ENCODE measurements around the gene AK1. TPM values are rescaled to one million over a fixed set of nuclear protein-coding genes. Genes with fewer than 3 reads are reported as not detected.

The AK1 gene
- total and polyA plus RNA-seq, 10 of the 15 experiments (the other 5 are each of a cell fraction or from before 2014, with no cell fraction given): 0.23 to 3.1 (median 1.8) TPM

- Histone ChIP-seq H3K9ac (ENCODE audit: control insufficient read depth, insufficient read depth, low read length) (no peak overlapping the region), H3K27ac (ENCODE audit: control insufficient read depth, insufficient read depth) (no peak overlapping the region), H3K36me3 (ENCODE audit: control insufficient read depth in 2 of 2, insufficient read depth in 2 of 2, low read length in 1 of 2) (no peaks in the 10 kb centered on the region), H3K4me1 (ENCODE audit: control insufficient read depth, insufficient read depth, low read length) (no peaks in the 10 kb centered on the region), H3K4me2 (ENCODE audit: control insufficient read depth, insufficient read depth) (no peak overlapping the region), H3K4me3 (no peak overlapping the region), H2AFZ (ENCODE audit: control insufficient read depth, low read depth, low read length) (no peak overlapping the region), H3K79me2 (ENCODE audit: control insufficient read depth, insufficient read depth, low read length) (no peaks in the 10 kb centered on the region), H3K27me3 (replicated peaks in 1 of 2; ENCODE audit: control insufficient read depth in 2 of 2, insufficient read depth in 2 of 2, low read length in 1 of 2) (no peaks in the 10 kb centered on the region; a peak in 1 of 4 replicates), H4K20me1 (ENCODE audit: control insufficient read depth, insufficient read depth) (no peaks in the 10 kb centered on the region), H3K9me3 (replicated peaks; ENCODE audit: control insufficient read depth, insufficient read depth, low read length) (no peaks in the 10 kb centered on the region)
- intact Hi-C loops (cut with micrococcal nuclease; ENCODE audit: unreplicated experiment) (no loop called here), in situ Hi-C loops (cut with MboI) (no loop called here)
- RAD21 ChIA-PET (ENCODE audit: unreplicated experiment): interaction anchor here (1.2 to 1.4 kb wide), 3 partner anchors 45 to 49 kb away, joined by 4 read pairs; partner anchors contain the start of gene ST6GALNAC4
- 54% methylated on average over 20 of the region's 20 CpGs for WGBS (ENCODE audit: insufficient coverage, insufficient replicate concordance, low lambda C conversion rate, missing lambda C conversion rate)
- SMC1A ChIA-PET (ENCODE audit: uncharacterized antibody, unreplicated experiment): no interaction called here
- POLR2A ChIA-PET: interaction anchor here (0.5 kb wide), 1 partner anchor 1047 kb away, joined by 4 read pairs; no protein-coding TSS in a partner anchor
- no peak for ATAC-seq
- no peak for FAIRE-seq
- no TSS peak for BruUV-seq (replicated peaks)
- TF ChIP-seq TARDBP (IDR thresholded peaks at IDR 0.05; ENCODE audit: borderline replicate concordance) (no peak), KAT2A (conservative IDR thresholded peaks at IDR 0.05; ENCODE audit: control insufficient read depth, low read depth, low read length) (no peak), EP300 (IDR thresholded peaks at IDR 0.05; ENCODE audit: borderline replicate concordance in 1 of 2, control insufficient read depth in 1 of 2, low read depth in 2 of 2, low read length in 2 of 2) (no peak), BRCA1 (IDR thresholded peaks at IDR 0.05; ENCODE audit: low read depth, low read length) (no peak), NR2F1 (conservative IDR thresholded peaks at IDR 0.05) (no peak), DPF2 (IDR thresholded peaks at IDR 0.05) (no peak), RAD51 (IDR thresholded peaks at IDR 0.05) (no peak), NFYA (IDR thresholded peaks at IDR 0.05; ENCODE audit: borderline replicate concordance, low read depth, low read length) (no peak), RCOR1 (conservative IDR thresholded peaks at IDR 0.05; ENCODE audit: low read depth, low read length) (no peak)
- no peak for DNase-seq (ENCODE audit: low read depth, low spot score)
- CTCF ChIA-PET: interaction anchor here (1.1 to 6.2 kb wide), 3 partner anchors 34 to 138 kb away, joined by 3 to 91 read pairs (median 4); partner anchors contain the start of genes ST6GALNAC4 and TOR2A
Measured at GRCh38 chr9:127872369-127873222, 4.9 kb downstream of the AK1 start.

Measured in GM12878 (cell line).